Suppressor macrophage treated with lipopolysaccharide for 1 hour (primary cell): ENCODE data around the gene TTLL10.
"Not testable (repeated sequence)": the region's sequence is repeated elsewhere in the genome, so short reads cannot be mapped to it uniquely, and the experiment has no call there.

Source experiments
- DNase-seq, 3 donors: peaks; one replicate each; pipeline ENCODE4 v3.0.0-alpha.2; 2020 to 2022

Gene TTLL10

DNA sequence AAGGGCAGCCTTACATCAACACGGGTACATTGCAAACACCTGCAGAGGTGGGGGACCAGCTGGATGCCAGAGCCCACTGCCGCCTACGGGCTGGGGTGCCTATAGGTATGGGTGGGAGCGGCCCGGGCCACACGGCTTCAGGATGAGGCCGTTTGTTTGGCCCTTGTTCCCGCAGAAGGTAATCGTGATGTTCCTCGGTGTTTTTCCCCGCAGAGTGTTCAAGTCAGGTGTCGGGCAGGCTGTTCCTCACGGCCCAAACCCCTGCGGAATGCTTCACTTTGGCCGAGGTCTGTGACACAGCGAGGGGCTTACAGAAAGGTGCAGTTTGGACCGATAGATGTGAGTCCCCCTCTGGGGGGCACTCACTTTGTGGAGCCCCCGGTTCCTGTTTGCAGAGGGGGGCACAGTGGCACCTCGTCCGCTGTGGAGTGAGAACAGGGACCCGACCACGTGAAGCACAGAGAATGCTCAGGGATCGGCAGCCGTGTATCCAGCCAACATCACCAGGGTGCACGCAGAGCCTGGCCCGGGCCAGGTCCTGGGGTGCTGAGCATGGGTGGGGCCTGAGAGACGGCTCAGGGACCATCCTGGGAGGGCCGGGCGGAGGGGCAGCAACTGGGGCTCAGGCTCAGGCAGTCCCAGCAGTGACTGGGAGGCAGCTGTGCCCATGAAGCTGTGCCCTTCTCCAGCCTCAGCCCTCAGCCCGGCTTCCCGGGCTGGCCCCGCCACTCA, 453 bp upstream of the TTLL10 start:
- DNase-seq: no peak

DNA sequence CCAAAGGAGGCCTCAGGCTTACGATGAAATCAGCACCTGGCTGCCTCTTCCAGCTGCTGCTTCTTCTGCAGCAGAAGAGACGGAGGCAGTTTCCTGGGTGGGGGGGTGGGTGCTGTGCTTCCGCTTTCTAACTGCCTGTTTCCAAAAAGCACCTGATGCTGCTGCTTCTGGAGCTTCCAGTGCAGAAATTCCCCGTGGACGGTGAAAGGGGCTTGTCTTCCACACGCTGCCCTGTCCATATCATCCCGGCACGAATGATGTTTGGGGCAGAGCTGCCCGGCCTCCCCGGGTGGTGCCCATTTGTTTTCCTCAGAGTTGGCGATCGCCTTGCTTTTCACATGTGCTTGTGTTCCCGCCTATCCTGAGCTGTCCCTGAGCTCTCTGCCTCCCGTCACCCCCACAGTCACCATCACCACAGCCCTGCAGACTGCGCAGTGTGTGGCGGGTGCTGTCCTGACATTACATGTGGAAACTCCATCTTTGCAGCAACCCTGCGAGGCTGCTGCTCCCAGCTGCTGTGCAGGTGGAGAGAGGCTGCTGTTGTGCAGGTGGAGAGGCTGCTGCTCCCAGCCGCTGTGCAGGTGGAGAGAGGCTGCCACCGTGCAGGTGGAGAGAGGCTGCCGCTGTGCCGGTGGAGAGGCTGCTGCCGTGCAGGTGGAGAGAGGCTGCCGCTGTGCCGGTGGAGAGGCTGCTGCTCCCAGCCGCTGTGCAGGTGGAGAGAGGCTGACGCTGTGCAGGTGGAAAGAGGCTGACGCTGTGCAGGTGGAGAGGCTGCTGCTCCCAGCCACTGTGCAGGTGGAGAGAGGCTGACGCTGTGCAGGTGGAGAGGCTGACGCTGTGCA, 1.8 kb downstream of the TTLL10 start:
- DNase-seq: no peak

DNA sequence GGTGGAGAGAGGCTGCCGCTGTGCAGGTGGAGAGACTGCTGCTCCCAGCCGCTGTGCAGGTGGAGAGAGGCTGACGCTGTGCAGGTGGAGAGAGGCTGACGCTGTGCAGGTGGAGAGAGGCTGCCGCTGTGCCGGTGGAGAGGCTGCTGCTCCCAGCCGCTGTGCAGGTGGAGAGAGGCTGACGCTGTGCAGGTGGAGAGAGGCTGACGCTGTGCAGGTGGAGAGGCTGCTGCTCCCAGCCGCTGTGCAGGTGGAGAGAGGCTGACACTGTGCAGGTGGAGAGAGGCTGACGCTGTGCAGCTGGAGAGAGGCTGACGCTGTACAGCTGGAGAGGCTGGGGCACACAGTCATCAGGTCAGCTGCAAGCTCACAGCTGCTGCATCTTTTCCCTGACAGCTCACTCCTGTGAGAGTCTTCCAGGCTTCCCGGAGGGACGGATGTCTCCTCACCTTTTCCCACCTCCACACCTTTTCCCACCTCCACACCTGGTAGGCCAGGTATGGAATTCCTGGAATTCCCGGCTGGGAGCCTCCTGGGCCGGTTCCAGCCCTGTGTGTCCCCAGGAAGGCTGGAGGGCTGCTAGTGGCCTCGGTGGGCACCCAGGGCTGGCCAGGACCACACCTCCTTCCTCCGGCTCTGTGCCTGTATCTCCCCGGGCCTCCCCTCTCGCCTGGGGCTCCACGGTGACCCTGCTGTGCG, 2.5 kb downstream of the TTLL10 start:
- DNase-seq: not testable (repeated sequence)

DNA sequence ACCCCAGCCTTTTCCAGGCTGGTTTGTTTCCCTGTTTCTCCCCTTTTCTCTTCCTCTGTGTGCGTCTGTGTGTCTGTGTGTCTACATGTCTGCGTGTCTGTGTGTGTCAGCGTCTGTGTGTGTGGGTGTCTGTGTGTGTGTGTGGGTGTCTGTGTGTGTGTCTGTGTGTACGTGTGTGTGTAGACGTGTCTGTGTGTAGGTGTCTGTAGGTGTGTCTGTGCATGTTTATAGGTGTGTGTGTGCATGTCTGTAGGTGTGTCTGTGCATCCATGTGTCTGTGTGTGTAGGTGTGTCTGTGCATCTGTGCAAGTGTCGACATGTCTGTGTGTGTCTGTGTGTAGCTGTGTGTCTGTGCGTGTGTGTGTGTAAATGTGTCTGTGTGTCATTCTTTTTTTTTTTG, 3.3 kb downstream of the TTLL10 start:
- DNase-seq: no peak

DNA sequence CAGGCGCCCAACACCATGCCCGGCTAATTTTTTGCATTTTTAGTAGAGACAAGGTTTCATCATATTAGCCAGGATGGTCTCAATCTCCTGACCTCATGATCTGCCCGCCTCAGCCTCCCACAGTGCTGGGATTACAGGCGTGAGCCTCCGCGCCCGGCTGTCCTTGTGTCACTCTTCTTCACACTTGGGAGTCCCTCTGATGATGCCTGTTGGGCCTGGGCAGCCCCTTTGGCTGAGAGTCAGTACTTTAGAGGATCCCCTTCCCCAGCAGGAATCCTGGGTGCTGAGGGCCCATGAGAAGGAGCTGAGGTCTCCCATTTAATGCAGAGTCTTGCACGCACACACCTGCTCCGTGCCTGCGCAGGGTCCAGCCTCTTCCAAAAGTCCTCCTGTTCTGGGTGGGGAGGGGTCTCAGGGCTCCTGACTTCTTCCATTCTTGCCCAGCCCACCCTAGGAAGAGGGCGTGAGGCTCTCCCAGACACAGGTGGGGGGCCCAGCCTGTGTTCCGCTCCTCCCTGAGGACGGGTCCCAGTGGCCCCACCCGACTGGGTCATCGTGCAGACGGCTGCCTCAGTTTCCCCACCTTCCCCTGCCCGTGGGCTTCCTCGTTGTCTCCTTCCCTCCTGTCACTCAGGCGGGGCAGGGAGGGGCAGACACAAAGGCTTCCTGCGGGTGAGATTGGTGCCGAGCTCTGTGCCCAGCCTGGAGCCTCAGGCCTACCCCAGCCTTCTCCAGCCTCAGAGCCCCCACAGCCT, 3.9 kb downstream of the TTLL10 start:
- no peak for DNase-seq

DNA sequence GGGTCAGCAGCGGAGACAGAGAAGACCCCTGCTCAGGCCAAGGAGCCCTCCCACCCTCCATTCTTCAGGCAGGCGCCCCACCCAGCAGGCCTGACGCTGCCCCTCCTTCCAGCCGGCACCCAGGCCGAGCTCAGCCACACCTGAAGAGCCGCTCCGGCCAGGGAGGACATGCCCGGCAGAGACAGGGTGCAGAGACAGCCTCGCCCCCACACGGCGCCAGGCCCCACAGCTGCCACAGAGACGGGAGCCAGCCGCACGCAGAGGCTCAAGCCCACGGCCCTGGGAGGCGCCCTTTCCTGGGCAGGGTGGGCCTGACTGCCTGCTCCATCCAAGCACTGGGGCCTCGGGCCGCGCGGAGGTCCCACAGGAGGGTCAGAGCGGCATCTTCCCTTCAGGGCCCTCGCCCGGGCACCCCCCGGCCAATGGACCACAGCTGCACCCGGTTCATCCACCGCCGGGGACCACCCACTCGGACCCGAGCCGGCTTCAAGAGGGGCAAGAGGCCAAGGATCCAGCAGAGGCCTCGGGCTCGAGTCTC, 5.2 kb downstream of the TTLL10 start:
- no peak for DNase-seq

DNA sequence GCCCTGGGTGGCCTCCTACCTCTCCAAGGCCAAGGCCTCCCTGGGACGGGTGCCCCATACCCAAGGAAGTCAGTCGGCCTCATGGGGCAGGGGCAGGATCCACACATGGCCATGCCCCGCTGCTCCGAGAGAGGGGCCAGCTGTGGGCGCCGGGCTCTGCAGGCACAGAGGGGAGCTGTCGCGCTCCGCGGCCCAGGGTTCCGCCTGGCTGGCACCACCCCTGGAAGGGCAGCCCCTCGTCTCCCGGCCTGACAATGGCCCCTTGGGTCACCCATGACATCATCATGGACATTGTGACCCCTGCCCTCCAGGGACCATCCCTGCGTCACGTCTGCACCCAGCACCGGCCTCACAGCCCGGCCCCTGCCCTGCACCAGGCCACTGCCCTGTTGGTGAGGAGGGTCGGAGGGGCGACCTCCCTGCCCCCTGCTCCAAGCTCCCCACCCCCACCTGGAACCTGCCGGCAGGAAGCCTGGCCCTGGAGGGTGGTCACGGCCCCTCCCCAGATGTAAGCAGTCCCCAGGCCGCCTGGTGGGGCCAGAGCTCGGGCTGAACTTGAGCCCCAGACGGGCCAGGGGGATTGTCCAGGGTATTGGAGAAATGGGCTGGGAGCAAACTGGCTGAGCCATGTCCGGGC, 5.8 kb downstream of the TTLL10 start:
- DNase-seq: no peak

DNA sequence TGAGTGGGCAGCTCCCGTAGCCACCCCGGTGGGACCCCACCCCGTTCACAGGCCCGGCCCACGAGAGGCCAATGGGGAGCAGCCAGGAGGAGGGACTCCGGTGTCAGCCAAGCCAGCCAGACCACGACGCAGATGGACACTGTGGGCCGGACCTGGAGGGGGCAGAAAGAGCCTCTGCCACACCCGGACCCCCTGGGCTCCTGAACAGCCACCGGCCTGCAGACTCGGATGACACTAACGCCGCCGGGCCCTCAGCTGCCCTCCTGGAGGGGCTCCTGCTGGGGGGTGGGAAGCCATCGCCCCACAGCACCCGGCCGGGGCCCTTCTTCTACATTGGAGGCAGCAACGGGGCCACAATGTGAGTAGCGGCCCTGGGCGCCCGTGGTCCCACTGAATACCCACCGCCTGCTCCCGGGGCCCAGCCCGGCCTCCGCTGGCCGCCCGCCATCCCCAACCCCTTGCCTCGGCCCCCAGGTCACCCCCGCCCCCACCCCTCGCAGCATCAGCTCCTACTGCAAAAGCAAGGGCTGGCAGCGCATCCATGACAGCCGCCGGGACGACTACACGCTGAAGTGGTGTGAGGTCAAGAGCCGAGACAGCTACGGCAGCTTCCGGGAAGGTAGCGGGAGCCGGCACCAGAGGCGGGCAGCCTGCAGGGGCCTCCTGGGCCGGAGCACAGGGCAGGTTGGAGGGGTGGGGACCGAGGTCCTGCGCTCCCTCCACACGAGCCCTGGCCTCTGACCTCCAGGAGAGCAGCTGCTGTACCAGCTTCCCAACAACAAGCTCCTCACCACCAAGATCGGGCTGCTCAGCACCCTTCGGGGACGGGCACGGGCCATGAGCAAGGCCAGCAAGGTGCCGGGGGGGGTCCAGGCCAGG, 6.5 kb downstream of the TTLL10 start:
- no peak for DNase-seq

DNA sequence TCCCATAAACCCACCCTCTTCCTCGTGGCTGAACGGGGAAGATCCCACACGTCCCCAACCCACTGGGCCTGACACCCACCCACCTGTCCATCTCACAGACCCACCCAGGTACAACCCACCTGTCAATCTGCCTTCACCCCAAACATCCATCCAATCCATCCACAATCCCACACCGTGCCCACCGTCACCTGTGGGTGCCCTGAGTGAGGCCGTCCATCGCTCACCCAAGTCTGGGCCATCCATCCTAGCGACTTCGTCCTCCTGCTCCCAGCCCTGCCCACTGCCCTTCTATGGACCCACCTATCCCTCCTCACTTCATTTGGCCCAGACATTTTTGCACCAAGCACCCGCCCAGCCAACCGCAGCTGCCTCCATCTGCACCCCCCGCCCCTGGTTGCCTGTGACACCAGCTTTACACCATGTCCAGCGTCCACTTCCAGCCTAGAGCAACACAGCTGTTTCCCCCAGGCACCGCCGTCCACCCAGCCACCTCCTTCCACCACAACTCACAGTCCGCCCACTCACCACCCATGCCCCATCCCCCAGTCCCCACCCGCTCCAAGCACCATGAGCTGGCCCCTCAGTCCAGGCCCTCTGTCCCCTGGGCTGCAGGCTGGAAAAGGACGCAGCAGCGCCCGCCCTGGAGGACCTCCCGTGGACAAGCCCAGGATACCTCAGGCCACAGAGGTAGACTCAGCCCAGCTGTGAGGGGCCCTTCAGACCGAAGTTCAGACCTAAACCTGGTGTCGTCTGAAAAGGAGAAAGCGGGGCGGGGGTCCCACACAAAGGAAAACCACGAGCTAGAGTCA, 7.7 kb downstream of the TTLL10 start:
- DNase-seq: no peak

DNA sequence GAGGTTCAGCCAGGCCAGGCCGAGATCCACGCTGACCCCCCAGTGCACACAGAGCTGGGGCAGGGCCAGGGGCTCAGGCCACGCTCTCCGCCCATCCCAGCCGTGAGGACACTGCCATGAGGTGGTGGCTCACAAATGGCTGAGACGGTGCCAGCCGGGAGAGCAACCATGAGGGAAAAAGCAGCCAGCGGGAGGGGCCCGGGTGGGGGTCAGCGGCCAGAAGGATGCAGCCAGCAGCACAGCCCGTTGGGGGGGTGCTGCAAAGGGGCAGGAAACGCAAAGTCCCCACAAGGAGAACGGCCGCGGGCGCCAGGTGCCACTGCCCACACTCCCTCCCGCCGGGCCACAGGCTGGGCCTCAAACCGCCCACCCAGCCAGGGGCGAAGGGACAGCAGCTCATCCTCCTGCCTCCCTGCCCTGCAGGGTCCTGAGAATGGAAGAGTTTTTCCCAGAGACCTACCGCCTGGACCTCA, 8.3 kb downstream of the TTLL10 start:
- no peak for DNase-seq

DNA sequence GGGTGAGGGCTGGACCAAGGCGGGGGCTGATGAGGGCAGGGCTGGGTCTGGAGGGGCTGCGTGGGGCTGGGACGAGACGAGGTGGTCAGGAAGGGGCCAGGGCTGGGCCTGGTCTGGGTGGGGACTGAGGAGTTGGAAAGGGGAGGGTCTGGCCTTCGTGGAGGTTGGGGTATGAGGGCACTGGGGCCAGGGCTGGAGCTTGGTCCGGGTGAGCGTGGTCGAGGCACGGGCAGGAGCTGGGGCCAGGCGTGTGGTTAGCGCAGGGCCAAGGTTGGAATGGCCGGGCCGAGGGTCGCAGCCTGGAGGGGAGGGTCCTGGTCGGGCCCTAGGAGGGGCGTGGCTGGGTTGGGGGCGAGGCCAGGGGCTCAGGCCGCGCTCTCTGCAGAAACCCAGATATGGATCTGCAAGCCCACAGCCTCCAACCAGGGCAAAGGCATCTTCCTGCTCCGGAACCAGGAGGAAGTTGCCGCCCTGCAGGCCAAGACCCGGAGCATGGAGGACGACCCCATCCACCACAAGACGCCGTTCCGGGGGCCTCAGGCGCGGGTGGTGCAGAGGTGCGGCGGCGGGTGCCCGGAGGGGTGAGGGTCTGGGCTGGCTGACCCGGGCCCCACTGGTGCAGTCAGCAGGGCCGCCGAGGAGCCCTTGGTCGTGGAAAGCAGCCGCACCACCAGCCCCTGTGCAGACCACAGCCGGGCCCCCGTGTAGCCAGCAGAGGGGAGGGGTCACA, 9.0 kb downstream of the TTLL10 start:
- DNase-seq: no peak

DNA sequence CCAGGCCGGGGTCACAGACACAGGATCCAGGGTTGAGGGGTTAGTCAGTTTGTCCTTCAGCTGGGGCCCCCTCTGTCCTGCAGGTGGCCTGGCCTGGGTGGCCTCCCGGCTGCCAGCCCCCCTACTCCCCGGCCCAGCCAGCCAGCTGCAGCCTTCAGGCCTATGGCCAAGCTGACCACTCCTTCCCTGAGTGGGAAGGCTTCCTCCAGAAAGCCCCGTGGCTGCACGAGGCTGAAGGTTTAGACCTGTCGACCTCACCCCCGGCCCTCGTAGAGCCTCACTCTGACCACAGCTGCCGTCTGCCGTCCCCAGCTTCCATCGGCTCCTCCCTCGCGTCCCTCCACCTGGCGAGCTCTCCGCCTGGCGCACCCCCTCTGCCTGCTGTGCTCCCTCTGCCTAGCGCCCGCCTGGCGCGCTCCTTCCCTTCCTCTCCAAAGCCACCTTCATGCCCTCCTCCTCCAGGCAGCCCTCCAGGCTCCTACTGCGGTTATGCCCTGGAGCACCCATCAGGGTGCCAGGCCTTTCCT, 9.6 kb downstream of the TTLL10 start:
- DNase-seq: no peak

DNA sequence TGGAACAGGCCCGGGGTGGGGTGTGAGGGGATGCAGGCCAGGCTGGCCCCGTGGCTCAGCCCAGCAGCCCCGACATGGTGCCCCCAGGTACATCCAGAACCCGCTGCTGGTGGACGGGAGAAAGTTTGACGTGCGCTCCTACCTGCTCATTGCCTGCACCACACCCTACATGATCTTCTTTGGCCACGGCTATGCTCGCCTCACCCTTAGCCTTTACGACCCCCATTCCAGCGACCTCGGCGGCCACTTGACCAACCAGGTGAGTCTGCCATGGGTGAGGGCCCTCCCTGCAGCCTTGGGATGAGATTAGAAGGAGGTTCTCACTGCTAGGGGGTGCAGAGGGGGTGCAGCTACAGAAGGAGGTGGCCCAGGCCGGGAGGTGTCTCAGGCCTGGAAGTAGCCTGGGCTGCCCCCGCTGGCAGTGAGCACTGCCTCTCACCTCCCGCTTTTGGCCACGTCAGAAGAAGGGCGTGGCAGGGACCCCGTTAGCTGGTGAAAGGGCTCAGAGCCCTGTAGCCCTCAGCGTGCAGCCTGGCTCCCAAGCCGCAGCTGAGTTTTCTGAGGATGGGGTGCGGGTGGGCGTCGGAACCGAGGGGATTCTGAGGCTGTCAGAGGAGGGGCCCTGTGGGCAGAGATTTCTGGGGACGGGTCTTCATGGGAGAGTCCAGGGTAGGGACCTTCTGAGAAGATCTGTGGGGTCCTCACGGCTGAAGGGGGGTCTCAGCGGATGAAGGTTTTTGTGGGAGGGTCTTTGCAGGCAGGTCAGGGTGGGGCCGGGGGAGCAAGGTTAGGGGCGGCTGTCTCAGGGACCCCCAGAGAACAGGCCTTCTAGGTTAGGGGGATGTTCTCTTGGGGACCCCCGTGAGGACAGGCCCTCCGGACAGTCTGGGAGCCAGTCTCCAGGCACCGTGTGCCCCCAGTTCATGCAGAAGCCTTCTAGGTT, 10.4 kb downstream of the TTLL10 start:
- DNase-seq: no peak

DNA sequence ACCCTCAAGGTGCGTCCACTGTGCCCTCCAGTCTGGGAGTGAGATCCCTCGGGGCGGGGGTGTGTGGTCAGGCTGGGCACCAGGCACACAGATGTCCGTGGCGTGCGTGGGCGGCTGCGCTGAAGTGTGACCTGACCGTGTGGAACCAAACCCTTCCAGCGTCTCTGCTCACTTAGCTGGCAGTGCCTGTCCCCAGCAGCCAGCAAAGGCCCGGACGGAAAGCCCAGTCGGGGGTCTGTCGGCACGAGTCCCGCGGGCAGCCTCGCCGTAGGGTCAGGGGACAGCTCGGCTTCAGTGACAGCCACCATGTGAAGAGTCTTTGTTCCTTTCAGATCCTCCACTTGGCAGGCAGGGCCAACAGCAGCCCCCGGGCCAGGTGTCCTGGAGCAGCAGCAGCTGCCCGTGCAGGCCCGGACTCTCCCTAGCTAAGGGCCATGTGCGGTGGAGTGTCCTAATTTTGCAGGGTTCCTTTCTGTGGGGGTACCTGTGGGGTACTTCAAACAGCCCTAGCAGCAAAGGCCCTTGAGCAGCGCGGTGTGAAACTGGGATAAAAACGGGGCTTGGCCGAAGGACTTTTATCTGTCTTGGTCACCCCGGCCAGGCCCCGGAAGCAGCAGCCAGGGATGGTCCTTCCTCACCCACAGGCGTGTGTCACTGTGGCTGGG, 11.6 kb downstream of the TTLL10 start:
- DNase-seq: no peak

DNA sequence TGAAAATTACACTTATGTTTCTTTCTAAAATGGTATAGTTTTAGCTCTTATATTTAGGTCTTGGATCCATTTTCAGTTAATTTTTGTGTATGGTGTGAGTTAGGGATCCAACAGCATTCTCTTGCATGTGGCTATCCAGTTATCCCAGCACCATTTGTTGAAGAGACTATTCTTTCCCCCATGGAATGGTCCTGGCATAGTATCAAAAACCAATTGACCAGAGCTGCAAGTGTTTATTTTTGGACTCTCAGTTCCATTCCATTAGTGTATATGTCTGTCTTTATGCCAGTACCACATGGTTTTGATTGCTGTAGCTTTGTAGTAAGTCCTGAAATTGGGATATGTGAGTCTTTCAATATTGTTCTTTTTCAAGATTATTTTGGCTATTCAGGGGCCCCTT, 14.3 kb downstream of the TTLL10 start:
- no peak for DNase-seq

DNA sequence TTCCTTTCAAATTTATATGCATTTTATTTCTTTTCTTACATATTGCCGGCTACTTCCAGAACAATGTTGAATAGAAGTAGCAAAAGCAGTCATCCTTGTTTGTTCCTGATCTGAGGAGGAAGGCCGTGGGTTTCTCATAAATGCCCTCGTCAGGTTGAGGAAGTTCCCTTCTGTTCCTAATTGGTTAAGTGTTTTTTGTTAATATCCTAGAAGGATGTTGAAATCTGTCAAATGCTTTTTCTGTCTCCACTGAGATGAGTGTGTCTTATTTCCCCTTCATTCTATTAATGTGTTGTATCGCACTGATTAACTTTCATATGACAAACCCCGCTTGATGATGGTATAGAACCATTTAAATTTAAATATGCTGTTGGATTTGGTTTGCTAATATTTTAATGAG, 15.4 kb downstream of the TTLL10 start:
- peak; percentile 76 to 88 (median 85) for DNase-seq

DNA sequence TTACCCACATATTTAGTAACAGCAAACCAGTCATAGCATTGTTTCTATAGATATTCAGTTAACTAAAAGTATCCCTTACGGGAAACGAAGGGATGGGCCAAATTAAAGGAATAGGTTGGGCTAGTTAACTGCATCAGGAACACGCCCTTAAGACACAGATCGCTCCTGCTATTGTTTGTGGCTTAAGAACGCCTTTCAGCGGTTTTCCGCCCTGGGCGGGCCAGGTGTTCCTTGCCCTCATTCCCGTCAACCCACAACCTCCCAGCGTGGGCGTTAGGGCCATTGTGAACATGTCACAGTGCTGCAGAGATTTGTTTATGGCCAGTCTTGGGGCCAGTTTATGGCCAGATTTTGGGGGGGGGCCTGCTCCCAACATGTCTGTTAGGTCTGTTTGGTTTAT, 18.1 kb downstream of the TTLL10 start:
- DNase-seq: no peak
